Natural killer cell (primary cell): ENCODE data around the gene AP1B1. TPM values are rescaled to one million over a fixed set of nuclear protein-coding genes. Genes with fewer than 3 reads are reported as not detected.

Experiments used
- ATAC-seq, 3 donors: fragments of 150-1000 bp in 2 of 3; fragments of 200-7000 bp in 1 of 3; cut with Tn5 transposase; 1 replicate in 1 of 3; 2 replicates in 2 of 3; pipeline ENCODE4 v1.10.0; 2021; ENCODE audit warnings: mild to moderate bottlenecking in 2 of 3, moderate library complexity in 2 of 3
- DNase-seq, 2 donors: peaks; one replicate each; pipeline versions ENCODE4 v3.0.0 to v3.0.0-alpha.2; 2013 to 2021; ENCODE audit warnings: mixed read lengths in 1 of 2
- H3K27ac ChIP-seq: one replicate; pipeline ENCODE4 v1.5.1; 2013; ENCODE audit warnings: mild to moderate bottlenecking, low read length
- H3K27me3 ChIP-seq: one replicate; pipeline ENCODE4 v1.6.1; 2013; ENCODE audit warnings: low read length; ENCODE audit not compliant: control insufficient read depth, insufficient read depth
- H3K36me3 ChIP-seq: one replicate; pipeline ENCODE4 v1.6.1; 2013; ENCODE audit warnings: low read length; ENCODE audit not compliant: control insufficient read depth, insufficient read depth
- H3K4me1 ChIP-seq: one replicate; pipeline ENCODE4 v1.6.1; 2013; ENCODE audit warnings: low read length; ENCODE audit not compliant: control insufficient read depth, insufficient read depth
- H3K4me3 ChIP-seq: one replicate; pipeline ENCODE4 v1.5.1; 2013; ENCODE audit warnings: low read length
- H3K9me3 ChIP-seq: one replicate; pipeline ENCODE4 v1.6.1; 2013; ENCODE audit warnings: low read length; ENCODE audit not compliant: control insufficient read depth, insufficient read depth
- H3K27ac Mint-ChIP-seq, 2 donors: one replicate each; pipeline ENCODE4 v1.8.0; 2022; ENCODE audit warnings: mild to moderate bottlenecking in 2 of 2, mixed read lengths in 2 of 2, moderate library complexity in 1 of 2
- H3K27me3 Mint-ChIP-seq, 2 donors: one replicate each; pipeline ENCODE4 v1.8.0; 2022; ENCODE audit warnings: low read depth in 2 of 2, mixed read lengths in 2 of 2
- H3K36me3 Mint-ChIP-seq: one replicate; pipeline ENCODE4 v1.8.0; 2022; ENCODE audit warnings: mixed read lengths
- H3K4me1 Mint-ChIP-seq, 2 donors: one replicate each; pipeline ENCODE4 v1.8.0; 2022; ENCODE audit warnings: mixed read lengths in 2 of 2
- H3K4me3 Mint-ChIP-seq: one replicate; pipeline ENCODE4 v1.8.0; 2022; ENCODE audit warnings: mild to moderate bottlenecking, moderate library complexity, mixed read lengths
- H3K9me3 Mint-ChIP-seq, 2 donors: one replicate each; pipeline ENCODE4 v1.8.0; 2022; ENCODE audit warnings: mixed read lengths in 2 of 2
- WGBS: methylation state at CpG from one replicate; pipeline ENCODE4 v1.1.7; 2013; ENCODE audit warnings: missing lambda C conversion rate; ENCODE audit not compliant: insufficient coverage; 5-methylcytosine and 5-hydroxymethylcytosine counted together
- intact Hi-C: fragments of 100-400 bp; cut with micrococcal nuclease; formaldehyde crosslinking; loops from one replicate; pipeline ENCODE4 v1.14.2; 2022
- total RNA-seq, 4 donors: library from RNA; stranded (reverse); fragments of 120-200 nt in 1 of 4; gene quantifications; one replicate each; pipeline versions ENCODE4 v1.2.3 to v1.2.4, GENCODE V29; 2013 to 2022
- TF ChIP-seq, protein P1 (sequence below): fragments of 200-600 bp; IDR thresholded peaks from one replicate; pipeline ENCODE4 v1.8.0; 2022; ENCODE audit warnings: antibody characterized with exemption

The AP1B1 gene
- total RNA-seq, 3 donors from 2014 or later (not counting 1 experiment from before 2014, with no cell fraction given), result 54.0 to 56.1 (median 54.3) TPM

DNA sequence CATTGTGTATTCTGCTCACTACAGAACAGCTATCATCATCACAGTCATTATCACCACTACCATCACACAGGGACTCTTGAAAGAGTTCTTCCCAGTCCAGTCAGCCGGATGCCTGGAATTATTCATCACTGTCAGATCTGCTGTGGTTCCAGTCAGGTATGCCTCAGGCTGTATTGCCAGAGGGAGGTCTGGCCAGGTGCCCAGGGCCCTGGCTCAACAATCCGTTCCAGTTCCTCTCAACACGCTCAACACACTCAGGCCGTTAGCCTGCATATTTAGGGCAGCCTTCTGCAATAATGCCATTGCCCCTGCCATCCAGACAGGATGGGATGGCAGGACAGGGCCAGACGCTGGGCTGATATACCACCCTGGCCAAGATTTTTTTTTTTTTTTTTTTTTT, 44.2 kb downstream of the AP1B1 start:
- TF ChIP-seq, protein P1, sequence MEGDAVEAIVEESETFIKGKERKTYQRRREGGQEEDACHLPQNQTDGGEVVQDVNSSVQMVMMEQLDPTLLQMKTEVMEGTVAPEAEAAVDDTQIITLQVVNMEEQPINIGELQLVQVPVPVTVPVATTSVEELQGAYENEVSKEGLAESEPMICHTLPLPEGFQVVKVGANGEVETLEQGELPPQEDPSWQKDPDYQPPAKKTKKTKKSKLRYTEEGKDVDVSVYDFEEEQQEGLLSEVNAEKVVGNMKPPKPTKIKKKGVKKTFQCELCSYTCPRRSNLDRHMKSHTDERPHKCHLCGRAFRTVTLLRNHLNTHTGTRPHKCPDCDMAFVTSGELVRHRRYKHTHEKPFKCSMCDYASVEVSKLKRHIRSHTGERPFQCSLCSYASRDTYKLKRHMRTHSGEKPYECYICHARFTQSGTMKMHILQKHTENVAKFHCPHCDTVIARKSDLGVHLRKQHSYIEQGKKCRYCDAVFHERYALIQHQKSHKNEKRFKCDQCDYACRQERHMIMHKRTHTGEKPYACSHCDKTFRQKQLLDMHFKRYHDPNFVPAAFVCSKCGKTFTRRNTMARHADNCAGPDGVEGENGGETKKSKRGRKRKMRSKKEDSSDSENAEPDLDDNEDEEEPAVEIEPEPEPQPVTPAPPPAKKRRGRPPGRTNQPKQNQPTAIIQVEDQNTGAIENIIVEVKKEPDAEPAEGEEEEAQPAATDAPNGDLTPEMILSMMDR, result no peak
- Histone ChIP-seq H3K27ac (no peak overlapping the region), H3K4me1 (no peaks in the 10 kb centered on the region), H3K9me3 (no peaks in the 10 kb centered on the region), H3K27me3 (no peaks in the 10 kb centered on the region), H3K36me3 (peaks cover 79% of the 10 kb centered on the region), H3K4me3 (no peak overlapping the region)
- H3K36me3 Mint-ChIP-seq, result peaks cover 8% of the 10 kb centered on the region
- no peaks in the 10 kb centered on the region for H3K4me1 Mint-ChIP-seq
- no peak overlapping the region for H3K4me3 Mint-ChIP-seq
- H3K27ac Mint-ChIP-seq, result no peak overlapping the region
- WGBS, result 95% methylated on average over 5 of the region's 5 CpGs
- no peaks in the 10 kb centered on the region for H3K9me3 Mint-ChIP-seq
- no peaks in the 10 kb centered on the region for H3K27me3 Mint-ChIP-seq
- intact Hi-C loops, result no loop called here
- no peak for DNase-seq
- ATAC-seq, result no peak

DNA sequence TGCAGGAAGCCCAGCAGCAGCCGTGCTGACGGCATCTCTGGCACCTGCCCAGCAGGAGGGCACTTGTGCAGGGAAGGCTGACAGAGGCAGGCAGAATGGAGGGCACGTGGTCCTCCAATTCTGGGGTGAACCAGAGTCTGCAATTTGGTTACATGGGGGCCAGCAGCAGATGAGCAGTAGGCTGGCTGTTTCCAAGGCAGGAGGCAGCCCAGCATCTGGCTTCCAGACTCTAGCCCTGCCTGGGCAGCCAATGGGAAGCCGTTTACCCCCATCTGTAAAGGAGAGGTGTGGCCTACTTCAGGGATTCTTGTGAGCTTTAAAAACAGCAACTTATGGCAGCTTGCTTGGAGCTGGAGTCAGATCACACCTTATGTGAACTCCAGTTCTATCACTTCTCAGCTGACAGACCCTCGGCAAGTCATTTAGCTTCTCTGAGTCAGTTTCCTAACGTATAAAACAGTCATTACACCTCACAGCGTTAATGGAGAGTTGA, 45.0 kb downstream of the AP1B1 start:
- ATAC-seq (no peak), DNase-seq (no peak)
- Mint-ChIP-seq H3K4me1 (no peaks in the 10 kb centered on the region), H3K4me3 (no peak overlapping the region), H3K27me3 (no peaks in the 10 kb centered on the region), H3K27ac (peak overlapping the region in 1 of 2 donors; percentile 54), H3K36me3 (peaks cover 2% of the 10 kb centered on the region), H3K9me3 (no peaks in the 10 kb centered on the region)
- no peaks in the 10 kb centered on the region for H3K9me3 ChIP-seq
- no peaks in the 10 kb centered on the region for H3K27me3 ChIP-seq
- no peak overlapping the region for H3K27ac ChIP-seq
- H3K4me3 ChIP-seq, result no peak overlapping the region
- no peaks in the 10 kb centered on the region for H3K4me1 ChIP-seq
- intact Hi-C loops, result no loop called here
- WGBS, result 83% methylated on average over 7 of the region's 7 CpGs
- peaks cover 79% of the 10 kb centered on the region for H3K36me3 ChIP-seq
- TF ChIP-seq, protein P1, result no peak

DNA sequence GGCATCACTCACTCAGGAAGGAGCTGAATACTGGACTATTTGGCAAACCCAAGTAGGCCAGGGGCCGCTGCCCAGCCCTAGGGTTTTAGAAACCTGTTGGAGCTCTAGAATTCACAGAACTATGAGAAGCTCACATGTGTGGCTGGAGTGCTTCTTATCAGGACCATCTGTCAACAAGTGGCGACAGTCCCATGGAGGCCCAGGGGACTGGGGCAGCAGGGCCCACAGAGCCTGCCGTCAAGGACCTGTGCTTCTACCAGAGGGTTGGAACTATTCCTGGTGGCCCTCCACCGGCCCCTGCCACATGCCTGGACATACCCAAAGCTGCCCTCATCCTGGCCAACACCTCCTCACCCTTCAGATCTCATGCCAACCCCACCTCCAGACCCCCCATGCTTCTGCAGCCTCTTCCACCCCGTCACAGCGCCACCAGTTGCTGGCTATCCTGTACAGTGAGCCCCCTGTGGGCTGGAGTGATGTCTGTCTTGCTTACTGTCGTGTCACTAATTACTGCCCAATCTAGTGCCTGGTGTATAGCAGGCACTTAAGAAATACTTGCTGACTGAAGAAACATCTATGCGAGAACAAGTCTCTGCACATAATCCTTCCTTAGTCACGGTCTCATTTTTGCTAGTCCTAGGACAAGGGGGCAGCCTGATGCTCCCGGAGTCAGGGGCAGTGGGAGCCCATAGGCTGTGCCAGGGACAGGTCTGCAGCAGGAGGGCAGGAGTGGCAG, 45.6 kb downstream of the AP1B1 start:
- intact Hi-C loops, result no loop called here

More for the DNA sequence above, 45.6 kb downstream of the AP1B1 start:
- H3K9me3 ChIP-seq, result no peaks in the 10 kb centered on the region
- no peaks in the 10 kb centered on the region for H3K4me1 ChIP-seq
- ATAC-seq (no peak), DNase-seq (no peak)
- H3K4me3 ChIP-seq, result no peak overlapping the region
- Mint-ChIP-seq H3K4me3 (no peak overlapping the region), H3K9me3 (no peaks in the 10 kb centered on the region), H3K27me3 (no peaks in the 10 kb centered on the region), H3K4me1 (no peaks in the 10 kb centered on the region), H3K27ac (peak overlapping the region in 1 of 2 donors; percentile 54), H3K36me3 (no peaks in the 10 kb centered on the region)
- no peak overlapping the region for H3K27ac ChIP-seq
- H3K36me3 ChIP-seq, result peaks cover 79% of the 10 kb centered on the region
- no peaks in the 10 kb centered on the region for H3K27me3 ChIP-seq
- TF ChIP-seq, protein P1, result no peak
- WGBS, result 94% methylated on average over 10 of the region's 10 CpGs
